Activated CD4-positive, alpha-beta T cell treated with anti-CD3 and anti-CD28 coated beads, Interleukin-2, amount 10 ng/mL, durations not matched to agents 7 days and 5 days (primary cell): ENCODE measurements around the gene C20orf173. TPM values are rescaled to one million over a fixed set of nuclear protein-coding genes. Genes with fewer than 3 reads are reported as not detected.

Experiments
- CTCF ChIA-PET: fragments of 350-600 bp; sonication (Branson Sonifier 250); formaldehyde crosslinking; loops from one replicate; lab custom pipeline; 2021; ENCODE audit warnings: antibody characterized with exemption; lab: Charles Lee
- POLR2A ChIA-PET: fragments of 350-600 bp; sonication (Branson Sonifier 250); formaldehyde crosslinking; loops from one replicate; lab custom pipeline; 2021; ENCODE audit warnings: antibody characterized with exemption; lab: Charles Lee
- DNase-seq: peaks from one replicate; pipeline ENCODE4 v3.0.0-alpha.2; 2020
- H3K27ac Mint-ChIP-seq: one replicate; pipeline ENCODE4 v1.8.0; 2021; ENCODE audit warnings: mild to moderate bottlenecking, moderate library complexity, mixed read lengths
- H3K27me3 Mint-ChIP-seq: one replicate; pipeline ENCODE4 v1.8.0; 2021; ENCODE audit warnings: mixed read lengths
- H3K36me3 Mint-ChIP-seq: one replicate; pipeline ENCODE4 v1.8.0; 2021; ENCODE audit warnings: low read depth, mixed read lengths
- H3K4me1 Mint-ChIP-seq: one replicate; pipeline ENCODE4 v1.8.0; 2021; ENCODE audit warnings: mixed read lengths
- H3K4me3 Mint-ChIP-seq: one replicate; pipeline ENCODE4 v1.8.0; 2021; ENCODE audit warnings: mild to moderate bottlenecking, moderate library complexity, mixed read lengths
- H3K9me3 Mint-ChIP-seq: one replicate; pipeline ENCODE4 v1.8.0; 2021; ENCODE audit warnings: mixed read lengths
- total RNA-seq, 2 experiments: library from RNA; stranded (reverse); gene quantifications; one replicate each; pipeline ENCODE4 v1.2.3, GENCODE V29; 2021

Gene C20orf173
- total RNA-seq, 2 experiments from 2014 or later: not detected

- no peaks in the 10 kb centered on the region for H3K9me3 Mint-ChIP-seq
- CTCF ChIA-PET: no interaction called here
- no peak for DNase-seq
- no peak overlapping the region for H3K27ac Mint-ChIP-seq
- no peak overlapping the region for H3K4me3 Mint-ChIP-seq
- peaks cover 13% of the 10 kb centered on the region for H3K36me3 Mint-ChIP-seq
- POLR2A ChIA-PET: no interaction called here
- H3K4me1 Mint-ChIP-seq: no peaks in the 10 kb centered on the region
- no peaks in the 10 kb centered on the region for H3K27me3 Mint-ChIP-seq
Measured at GRCh38 chr20:35515341-35515740, 14.1 kb downstream of the C20orf173 start.

- no peak overlapping the region for H3K4me3 Mint-ChIP-seq
- ChIA-PET POLR2A (no interaction called here), CTCF (interaction anchor here (0.6 to 0.9 kb wide), 2 partner anchors 17 to 977 kb away, joined by 3 to 4 read pairs; no protein-coding TSS in a partner anchor)
- no peak overlapping the region for H3K27ac Mint-ChIP-seq
- H3K9me3 Mint-ChIP-seq: no peaks in the 10 kb centered on the region
- peaks cover 20% of the 10 kb centered on the region for H3K36me3 Mint-ChIP-seq
- H3K27me3 Mint-ChIP-seq: no peaks in the 10 kb centered on the region
- no peaks in the 10 kb centered on the region for H3K4me1 Mint-ChIP-seq
- DNase-seq: no peak
Measured at GRCh38 chr20:35514371-35514932, 15.0 kb downstream of the C20orf173 start.

GRCh38 chr20:35511814-35512420, 17.5 kb downstream of the C20orf173 start:
- CTCF ChIA-PET: interaction anchor here (1.0 to 1.4 kb wide), 2 partner anchors 11 to 13 kb away, joined by 3 read pairs; no protein-coding TSS in a partner anchor
- POLR2A ChIA-PET: no interaction called here
- no peak for DNase-seq
- Mint-ChIP-seq H3K27me3 (no peaks in the 10 kb centered on the region), H3K4me3 (no peak overlapping the region), H3K36me3 (peaks cover 35% of the 10 kb centered on the region), H3K27ac (peak overlapping the region; percentile 33), H3K4me1 (peaks cover 2% of the 10 kb centered on the region), H3K9me3 (no peaks in the 10 kb centered on the region)

- Mint-ChIP-seq H3K4me1 (peaks cover 7% of the 10 kb centered on the region), H3K4me3 (no peak overlapping the region), H3K27me3 (no peaks in the 10 kb centered on the region), H3K9me3 (no peaks in the 10 kb centered on the region), H3K27ac (no peak overlapping the region), H3K36me3 (peaks cover 39% of the 10 kb centered on the region)
- POLR2A ChIA-PET: no interaction called here
- CTCF ChIA-PET: interaction anchor here (0.6 to 1.4 kb wide), 4 partner anchors 10 to 463 kb away, joined by 3 to 4 read pairs (median 3); no protein-coding TSS in a partner anchor
- DNase-seq: no peak
Measured at GRCh38 chr20:35510951-35511735, 18.3 kb downstream of the C20orf173 start.

- H3K27me3 Mint-ChIP-seq: no peaks in the 10 kb centered on the region
- ChIA-PET POLR2A (interaction anchor here (0.6 kb wide), 1 partner anchor 92 kb away, joined by 7 read pairs; no protein-coding TSS in a partner anchor), CTCF (interaction anchor here (1.4 to 2.0 kb wide), 3 partner anchors 8 to 27 kb away, joined by 3 to 7 read pairs (median 5); no protein-coding TSS in a partner anchor)
- H3K9me3 Mint-ChIP-seq: no peaks in the 10 kb centered on the region
- H3K4me1 Mint-ChIP-seq: peaks cover 27% of the 10 kb centered on the region
- no peak for DNase-seq
- peaks cover 59% of the 10 kb centered on the region for H3K36me3 Mint-ChIP-seq
- H3K27ac Mint-ChIP-seq: no peak overlapping the region
- H3K4me3 Mint-ChIP-seq: no peak overlapping the region
Measured at GRCh38 chr20:35508493-35509218, 20.8 kb downstream of the C20orf173 start.

- H3K27ac Mint-ChIP-seq: peak overlapping the region; percentile 47
- H3K9me3 Mint-ChIP-seq: no peaks in the 10 kb centered on the region
- no peak for DNase-seq
- H3K4me1 Mint-ChIP-seq: peaks cover 27% of the 10 kb centered on the region
- ChIA-PET POLR2A (no interaction called here), CTCF (interaction anchor here (0.9 to 2.0 kb wide), 4 partner anchors 10 to 100 kb away, joined by 3 to 9 read pairs (median 6); no protein-coding TSS in a partner anchor)
- H3K27me3 Mint-ChIP-seq: no peaks in the 10 kb centered on the region
- peaks cover 72% of the 10 kb centered on the region for H3K36me3 Mint-ChIP-seq
- H3K4me3 Mint-ChIP-seq: no peak overlapping the region
Measured at GRCh38 chr20:35506872-35507638, 22.4 kb downstream of the C20orf173 start.

- ChIA-PET POLR2A (no interaction called here), CTCF (interaction anchor here (0.8 to 1.9 kb wide), 3 partner anchors 14 to 416 kb away, joined by 3 to 9 read pairs (median 4); no protein-coding TSS in a partner anchor)
- Mint-ChIP-seq H3K27me3 (no peaks in the 10 kb centered on the region), H3K9me3 (no peaks in the 10 kb centered on the region), H3K4me3 (no peak overlapping the region), H3K36me3 (peaks cover 74% of the 10 kb centered on the region), H3K4me1 (peaks cover 27% of the 10 kb centered on the region), H3K27ac (peak overlapping the region; percentile 62)
- DNase-seq: no peak
Measured at GRCh38 chr20:35506179-35506578, 23.3 kb downstream of the C20orf173 start.

GRCh38 chr20:35504751-35505150, 24.7 kb downstream of the C20orf173 start:
- H3K9me3 Mint-ChIP-seq: no peaks in the 10 kb centered on the region
- ChIA-PET CTCF (interaction anchor here (0.6 kb wide), 1 partner anchor 221 kb away, joined by 4 read pairs; no protein-coding TSS in a partner anchor), POLR2A (no interaction called here)
- no peak overlapping the region for H3K4me3 Mint-ChIP-seq
- peaks cover 72% of the 10 kb centered on the region for H3K36me3 Mint-ChIP-seq
- DNase-seq: no peak
- no peaks in the 10 kb centered on the region for H3K27me3 Mint-ChIP-seq
- H3K4me1 Mint-ChIP-seq: peaks cover 27% of the 10 kb centered on the region
- H3K27ac Mint-ChIP-seq: no peak overlapping the region

- DNase-seq: no peak
- H3K27ac Mint-ChIP-seq: no peak overlapping the region
- H3K9me3 Mint-ChIP-seq: no peaks in the 10 kb centered on the region
- peaks cover 27% of the 10 kb centered on the region for H3K4me1 Mint-ChIP-seq
- H3K4me3 Mint-ChIP-seq: no peak overlapping the region
- ChIA-PET CTCF (interaction anchor here (0.6 to 1.8 kb wide), 3 partner anchors 13 to 222 kb away, joined by 3 to 6 read pairs (median 4); no protein-coding TSS in a partner anchor), POLR2A (interaction anchor here (1.0 kb wide), 1 partner anchor 13 kb away, joined by 3 read pairs; no protein-coding TSS in a partner anchor)
- H3K27me3 Mint-ChIP-seq: no peaks in the 10 kb centered on the region
- peaks cover 70% of the 10 kb centered on the region for H3K36me3 Mint-ChIP-seq
Measured at GRCh38 chr20:35503841-35504561, 25.5 kb downstream of the C20orf173 start.

- peaks cover 67% of the 10 kb centered on the region for H3K36me3 Mint-ChIP-seq
- CTCF ChIA-PET: interaction anchor here (0.6 to 1.8 kb wide), 2 partner anchors 13 to 639 kb away, joined by 3 to 6 read pairs; no protein-coding TSS in a partner anchor
- no peaks in the 10 kb centered on the region for H3K27me3 Mint-ChIP-seq
Measured at GRCh38 chr20:35503281-35503680, 26.2 kb downstream of the C20orf173 start.

GRCh38 chr20:35502352-35502751, 27.1 kb downstream of the C20orf173 start:
- Mint-ChIP-seq H3K4me3 (no peak overlapping the region), H3K27ac (no peak overlapping the region), H3K27me3 (no peaks in the 10 kb centered on the region), H3K36me3 (peaks cover 71% of the 10 kb centered on the region), H3K4me1 (peaks cover 27% of the 10 kb centered on the region), H3K9me3 (no peaks in the 10 kb centered on the region)
- DNase-seq: no peak
- ChIA-PET POLR2A (interaction anchor here (0.6 kb wide), 1 partner anchor 43 kb away, joined by 3 read pairs; no protein-coding TSS in a partner anchor), CTCF (no interaction called here)

More at GRCh38 chr20:35503281-35503680, 26.2 kb downstream of the C20orf173 start:
- DNase-seq: no peak
- Mint-ChIP-seq H3K27ac (no peak overlapping the region), H3K4me1 (peaks cover 27% of the 10 kb centered on the region), H3K9me3 (no peaks in the 10 kb centered on the region), H3K4me3 (no peak overlapping the region)
- POLR2A ChIA-PET: interaction anchor here (1.0 kb wide), 1 partner anchor 13 kb away, joined by 3 read pairs; no protein-coding TSS in a partner anchor
